ENCODE measurements around the gene ABCB8.

The ABCB8 gene

GRCh38 chr7:151085329-151085690 lies 57.1 kb downstream of the ABCB8 start:
- DNase-seq (ENCODE audit: low read depth in 1 of 2, low spot score in 1 of 2) = no peak

- DNase-seq (ENCODE audit: low read depth in 1 of 2, low spot score in 1 of 2) = peak in 1 of 2 donors; percentile 57
Observed at GRCh38 chr7:151085691-151086620, 57.7 kb downstream of the ABCB8 start, which contains the start of gene AGAP3. AGAP3 (plus strand) TSS chr7:151086475; CDS start chr7:151086742, 267 bp downstream.

GRCh38 chr7:151086802-151087244 lies 58.6 kb downstream of the ABCB8 start:
- no peak for DNase-seq (ENCODE audit: low read depth in 1 of 2, low spot score in 1 of 2)

GRCh38 chr7:151087245-151088018 lies 59.2 kb downstream of the ABCB8 start:
- peak in 1 of 2 donors; percentile 22 for DNase-seq (ENCODE audit: low read depth in 1 of 2, low spot score in 1 of 2)

- DNase-seq (ENCODE audit: low read depth in 1 of 2, low spot score in 1 of 2) = no peak
Observed at GRCh38 chr7:151088019-151088855, 60.0 kb downstream of the ABCB8 start.

- no peak for DNase-seq (ENCODE audit: low read depth in 1 of 2, low spot score in 1 of 2)
Observed at GRCh38 chr7:151088856-151089699, 60.8 kb downstream of the ABCB8 start.

GRCh38 chr7:151089893-151090730 lies 61.9 kb downstream of the ABCB8 start:
- DNase-seq (ENCODE audit: low read depth in 1 of 2, low spot score in 1 of 2) = no peak

GRCh38 chr7:151091003-151091402 lies 62.8 kb downstream of the ABCB8 start:
- DNase-seq (ENCODE audit: low read depth in 1 of 2, low spot score in 1 of 2) = no peak

GRCh38 chr7:151091431-151091830 lies 63.2 kb downstream of the ABCB8 start:
- DNase-seq (ENCODE audit: low read depth in 1 of 2, low spot score in 1 of 2) = no peak

- no peak for DNase-seq (ENCODE audit: low read depth in 1 of 2, low spot score in 1 of 2)
Observed at GRCh38 chr7:151091988-151092387, 63.7 kb downstream of the ABCB8 start.

- DNase-seq (ENCODE audit: low read depth in 1 of 2, low spot score in 1 of 2) = no peak
Observed at GRCh38 chr7:151093748-151094147, 65.5 kb downstream of the ABCB8 start.

- DNase-seq (ENCODE audit: low read depth in 1 of 2, low spot score in 1 of 2) = no peak
Observed at GRCh38 chr7:151094675-151095074, 66.4 kb downstream of the ABCB8 start.

- DNase-seq (ENCODE audit: low read depth in 1 of 2, low spot score in 1 of 2) = no peak
Observed at GRCh38 chr7:151095123-151095797, 67.0 kb downstream of the ABCB8 start.

GRCh38 chr7:151095828-151096475 lies 67.7 kb downstream of the ABCB8 start:
- DNase-seq (ENCODE audit: low read depth in 1 of 2, low spot score in 1 of 2) = no peak

Data from activated T-helper 1 cell treated with anti-CD3 and anti-CD28 coated beads, Interleukin-2, amount 50 U/mL, for 16 hours (primary cell).